Smooth muscle cell (in vitro differentiated cells): ENCODE results near the gene FOXP2. TPM values are rescaled to one million over a fixed set of nuclear protein-coding genes. Genes with fewer than 3 reads are reported as not detected.

Experiments used
- DNase-seq: peaks from one replicate; lab custom pipeline; 2025; ENCODE audit not compliant: unreplicated experiment; lab: John Stamatoyannopoulos, UW
- H2AFZ ChIP-seq: fragments of 200-600 bp; sonication (generic); 2 replicates; pipeline ENCODE4 v1.6.0; 2016; ENCODE audit warnings: antibody characterized with exemption, low read depth, mild to moderate bottlenecking
- H3F3A ChIP-seq: fragments of 200-600 bp; sonication (generic); 2 replicates; pipeline ENCODE4 v1.6.0; 2017; ENCODE audit warnings: antibody characterized with exemption, low read depth
- H3K27ac ChIP-seq: fragments of 200-600 bp; sonication (generic); 2 replicates; pipeline ENCODE4 v1.5.1; 2016; ENCODE audit warnings: low read depth, mild to moderate bottlenecking
- H3K27me3 ChIP-seq: fragments of 200-600 bp; sonication (generic); 2 replicates; pipeline ENCODE4 v1.6.1; 2016; ENCODE audit warnings: low read depth, mild to moderate bottlenecking
- H3K36me3 ChIP-seq: fragments of 200-600 bp; sonication (generic); 2 replicates; pipeline ENCODE4 v1.5.1; 2016; ENCODE audit warnings: low read depth
- H3K4me1 ChIP-seq: fragments of 200-600 bp; sonication (generic); 2 replicates; pipeline ENCODE4 v1.5.1; 2016; ENCODE audit warnings: low read depth
- H3K4me2 ChIP-seq: fragments of 200-600 bp; sonication (generic); 2 replicates; pipeline ENCODE4 v1.6.0; 2016; ENCODE audit warnings: mild to moderate bottlenecking
- H3K4me3 ChIP-seq: fragments of 200-600 bp; sonication (generic); 2 replicates; pipeline ENCODE4 v1.5.1; 2016; ENCODE audit warnings: mild to moderate bottlenecking
- H3K79me2 ChIP-seq: fragments of 200-600 bp; sonication (generic); 2 replicates; pipeline ENCODE4 v1.6.0; 2016; ENCODE audit warnings: low read depth, mild to moderate bottlenecking
- H3K9ac ChIP-seq: fragments of 200-600 bp; sonication (generic); 2 replicates; pipeline ENCODE4 v1.6.0; 2016; ENCODE audit warnings: low read depth
- H3K9me3 ChIP-seq: fragments of 200-600 bp; sonication (generic); replicated peaks from 2 replicates; pipeline ENCODE4 v1.5.1; 2016; ENCODE audit warnings: low read depth
- H4K20me1 ChIP-seq: fragments of 200-600 bp; sonication (generic); 2 replicates; pipeline ENCODE4 v1.6.0; 2016; ENCODE audit warnings: low read depth
- CTCF ChIP-seq: fragments of 200-600 bp; sonication (generic); IDR thresholded peaks from 2 replicates; pipeline ENCODE4 v1.5.1; 2017; ENCODE audit warnings: borderline replicate concordance, mild to moderate bottlenecking, antibody characterized with exemption; ENCODE audit not compliant: insufficient read depth, poor library complexity, severe bottlenecking
- WGBS: methylation state at CpG from one replicate; pipeline ENCODE4 v1.1.7; 2016; ENCODE audit warnings: low lambda C conversion rate; 5-methylcytosine and 5-hydroxymethylcytosine counted together
- polyA plus RNA-seq: library from polyadenylated mRNA; unstranded; fragments of >200 nt; fragmentation: Nextera tagmentation; extraction: Ambion mirVana; gene quantifications from 2 replicates; pipeline ENCODE4 v1.2.1, GENCODE V29; 2016
- total RNA-seq: library from RNA; depleted of rRNA; stranded (reverse); fragments of >200 nt; gene quantifications from 2 replicates; pipeline ENCODE4 v1.2.3, GENCODE V29; 2014

FOXP2 gene
- total and polyA plus RNA-seq, 2 experiments from 2014 or later: 0.86 to 1.1 TPM

GRCh38 chr7:114711241-114711640, 296.6 kb downstream of the FOXP2 start:
- no peak overlapping the region for H2AFZ ChIP-seq
- H3K4me3 ChIP-seq: no peak overlapping the region
- no peak overlapping the region for H3K4me2 ChIP-seq
- no peak overlapping the region for H3K27ac ChIP-seq
- no peaks in the 10 kb centered on the region for H3K9me3 ChIP-seq
- no peak overlapping the region for H3K9ac ChIP-seq
- H3K27me3 ChIP-seq: no peaks in the 10 kb centered on the region
- TF ChIP-seq CTCF: no peak
- H3K4me1 ChIP-seq: no peaks in the 10 kb centered on the region
- 49% methylated on average over 4 of the region's 4 CpGs for WGBS
- no peaks in the 10 kb centered on the region for H3K79me2 ChIP-seq
- H3K36me3 ChIP-seq: no peaks in the 10 kb centered on the region
- no peaks in the 10 kb centered on the region for H3F3A ChIP-seq
- DNase-seq: no peak
- no peaks in the 10 kb centered on the region for H4K20me1 ChIP-seq

GRCh38 chr7:114715907-114716306, 301.3 kb downstream of the FOXP2 start:
- DNase-seq: no peak
- Histone ChIP-seq H2AFZ (no peak overlapping the region), H3K9me3 (no peaks in the 10 kb centered on the region), H3K36me3 (no peaks in the 10 kb centered on the region), H3K4me3 (no peak overlapping the region), H3K27ac (no peak overlapping the region), H3K4me1 (no peaks in the 10 kb centered on the region), H3K9ac (no peak overlapping the region), H3K79me2 (no peaks in the 10 kb centered on the region), H3F3A (no peaks in the 10 kb centered on the region), H4K20me1 (no peaks in the 10 kb centered on the region), H3K4me2 (no peak overlapping the region), H3K27me3 (no peaks in the 10 kb centered on the region)
- no peak for TF ChIP-seq CTCF
- WGBS: 54% methylated on average over 3 of the region's 3 CpGs

GRCh38 chr7:114718861-114719260, 304.2 kb downstream of the FOXP2 start:
- no peaks in the 10 kb centered on the region for H3F3A ChIP-seq
- H4K20me1 ChIP-seq: no peaks in the 10 kb centered on the region
- no peak for DNase-seq
- H3K79me2 ChIP-seq: no peaks in the 10 kb centered on the region
- H3K27me3 ChIP-seq: no peaks in the 10 kb centered on the region
- no peak overlapping the region for H3K4me3 ChIP-seq
- H3K27ac ChIP-seq: no peak overlapping the region
- no peak overlapping the region for H3K4me2 ChIP-seq
- H3K36me3 ChIP-seq: no peaks in the 10 kb centered on the region
- H3K9me3 ChIP-seq: no peaks in the 10 kb centered on the region
- H3K9ac ChIP-seq: no peak overlapping the region
- H3K4me1 ChIP-seq: no peaks in the 10 kb centered on the region
- no peak overlapping the region for H2AFZ ChIP-seq
- WGBS: 85% methylated on average over 3 of the region's 3 CpGs
- no peak for TF ChIP-seq CTCF

GRCh38 chr7:114720725-114721124, 306.1 kb downstream of the FOXP2 start:
- no peaks in the 10 kb centered on the region for H4K20me1 ChIP-seq
- no peak overlapping the region for H2AFZ ChIP-seq
- H3K79me2 ChIP-seq: no peaks in the 10 kb centered on the region
- no peaks in the 10 kb centered on the region for H3F3A ChIP-seq
- 78% methylated on average over 4 of the region's 4 CpGs for WGBS
- H3K9me3 ChIP-seq: no peaks in the 10 kb centered on the region
- no peaks in the 10 kb centered on the region for H3K4me1 ChIP-seq
- H3K9ac ChIP-seq: no peak overlapping the region
- H3K36me3 ChIP-seq: no peaks in the 10 kb centered on the region
- no peak overlapping the region for H3K27ac ChIP-seq
- no peak for TF ChIP-seq CTCF
- DNase-seq: no peak
- no peak overlapping the region for H3K4me3 ChIP-seq
- no peaks in the 10 kb centered on the region for H3K27me3 ChIP-seq
- H3K4me2 ChIP-seq: no peak overlapping the region
